Measurements from ENCODE around the gene WNT11.
A peak's percentile ranks its signal among the peaks of the same experiment; 100 is the strongest.

WNT11 gene

DNA sequence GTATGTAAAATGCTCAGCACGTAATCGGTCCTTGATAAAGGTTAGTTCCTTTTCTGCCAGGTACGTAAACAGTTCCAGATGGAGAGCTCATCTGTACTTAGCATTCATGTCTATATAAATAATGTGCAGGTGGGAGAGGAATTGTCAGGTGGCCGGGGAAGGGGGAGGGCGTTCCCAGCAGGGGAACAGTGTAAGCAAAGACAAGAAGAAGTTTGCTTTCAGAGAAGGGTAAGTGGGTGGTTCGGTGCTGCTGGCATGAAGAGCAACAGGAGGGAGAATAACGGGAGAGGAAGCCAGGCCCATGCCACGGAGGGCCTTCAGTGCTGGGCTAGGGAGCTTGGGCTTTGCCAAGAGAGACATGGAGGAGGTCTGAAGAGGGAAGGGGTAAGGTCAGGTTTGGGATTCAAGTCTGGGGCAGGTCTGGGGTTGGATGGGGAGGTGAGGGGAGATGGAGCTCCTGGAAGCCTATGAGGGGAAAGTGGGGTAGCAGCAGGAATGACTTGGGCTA, 11.4 kb upstream of the WNT11 start:
- H3K27ac ChIP-seq (ENCODE audit: low read length): no peak overlapping the region
- H3K36me3 ChIP-seq (ENCODE audit: control insufficient read depth in 2 of 2, insufficient read depth in 2 of 2, low read length in 2 of 2): no peaks in the 10 kb centered on the region
- no peaks in the 10 kb centered on the region for H3K4me1 ChIP-seq (ENCODE audit: control insufficient read depth, insufficient read depth, low read length)
- H3K4me3 ChIP-seq (ENCODE audit: low read length in 2 of 2): no peak overlapping the region
- H3K27me3 ChIP-seq (ENCODE audit: control insufficient read depth in 1 of 2, insufficient read depth in 2 of 2, low read length in 2 of 2): peaks cover 2% of the 10 kb centered on the region in 2 donors
- no peaks in the 10 kb centered on the region for H3K9me3 ChIP-seq (ENCODE audit: control insufficient read depth in 2 of 2, low read length in 2 of 2)
- H3K9ac ChIP-seq (ENCODE audit: low read length in 2 of 2): no peak overlapping the region

- no peaks in the 10 kb centered on the region for H3K4me1 ChIP-seq (ENCODE audit: control insufficient read depth, insufficient read depth, low read length)
- no peak overlapping the region for H3K27ac ChIP-seq (ENCODE audit: low read length)
- no peaks in the 10 kb centered on the region for H3K36me3 ChIP-seq (ENCODE audit: control insufficient read depth in 2 of 2, insufficient read depth in 2 of 2, low read length in 2 of 2)
- no peak overlapping the region for H3K4me3 ChIP-seq (ENCODE audit: low read length in 2 of 2)
- peaks cover 2% of the 10 kb centered on the region in 2 donors for H3K27me3 ChIP-seq (ENCODE audit: control insufficient read depth in 1 of 2, insufficient read depth in 2 of 2, low read length in 2 of 2)
- H3K9ac ChIP-seq (ENCODE audit: low read length in 2 of 2): no peak overlapping the region
- H3K9me3 ChIP-seq (ENCODE audit: control insufficient read depth in 2 of 2, low read length in 2 of 2): no peaks in the 10 kb centered on the region
Measured at GRCh38 chr11:76216536-76217325, 10.4 kb upstream of the WNT11 start.

DNA sequence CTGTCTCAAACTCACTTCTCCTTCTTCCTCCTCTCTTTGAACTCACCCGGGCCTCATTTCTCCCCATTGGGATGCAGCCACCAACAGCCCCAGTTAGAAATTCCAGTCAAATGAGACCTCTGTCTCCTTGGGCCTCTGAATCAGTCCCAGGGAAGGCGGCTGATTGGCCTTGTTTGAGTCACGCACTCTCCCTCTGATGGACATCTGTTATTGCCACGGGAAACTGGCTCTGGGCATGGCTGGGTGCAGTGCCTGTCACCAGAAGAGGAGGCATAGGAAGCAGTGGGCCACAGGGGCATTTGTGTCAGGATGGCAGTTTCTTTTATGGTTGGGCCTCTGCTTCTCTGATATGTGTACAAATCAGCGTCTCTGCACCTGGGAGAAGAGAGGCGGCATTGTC, 9.6 kb upstream of the WNT11 start:
- Histone ChIP-seq H3K27ac (ENCODE audit: low read length) (no peak overlapping the region), H3K4me3 (ENCODE audit: low read length in 2 of 2) (no peak overlapping the region), H3K27me3 (ENCODE audit: control insufficient read depth in 1 of 2, insufficient read depth in 2 of 2, low read length in 2 of 2) (peaks cover 2 to 5% of the 10 kb centered on the region in 2 donors), H3K4me1 (ENCODE audit: control insufficient read depth, insufficient read depth, low read length) (peaks cover 3% of the 10 kb centered on the region), H3K9ac (ENCODE audit: low read length in 2 of 2) (no peak overlapping the region), H3K36me3 (ENCODE audit: control insufficient read depth in 2 of 2, insufficient read depth in 2 of 2, low read length in 2 of 2) (no peaks in the 10 kb centered on the region), H3K9me3 (ENCODE audit: control insufficient read depth in 2 of 2, low read length in 2 of 2) (no peaks in the 10 kb centered on the region)

DNA sequence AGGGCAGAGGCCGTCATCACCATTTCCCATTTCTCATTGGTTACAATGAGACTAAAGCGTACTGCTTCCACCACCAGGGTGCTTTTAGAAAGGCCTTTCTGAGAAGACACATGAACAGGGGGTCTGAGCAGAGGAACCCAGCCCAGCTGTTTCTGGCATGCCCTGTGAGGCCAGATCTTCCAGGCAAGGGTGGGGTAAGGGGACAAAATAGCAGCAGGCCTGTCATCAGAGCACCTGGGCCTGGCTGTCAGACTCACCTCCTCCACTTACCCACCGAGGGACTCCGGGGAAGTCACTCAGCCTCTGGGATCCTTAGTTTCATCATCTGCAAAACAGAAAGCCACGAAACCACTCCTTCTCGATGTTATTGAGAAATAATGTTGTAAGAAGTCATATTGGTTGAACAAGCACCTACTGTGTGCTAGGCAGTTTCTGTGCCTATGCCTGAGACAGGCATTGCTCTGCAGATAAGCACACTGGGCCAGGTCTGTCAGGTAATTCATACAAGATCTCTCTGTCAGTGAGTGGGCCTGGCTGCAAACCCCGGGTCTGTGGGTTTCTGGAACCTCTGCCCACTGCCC, 8.8 kb upstream of the WNT11 start:
- Histone ChIP-seq H3K27me3 (ENCODE audit: control insufficient read depth in 1 of 2, insufficient read depth in 2 of 2, low read length in 2 of 2) (peaks cover 3 to 7% of the 10 kb centered on the region in 2 donors), H3K27ac (ENCODE audit: low read length) (no peak overlapping the region), H3K4me1 (ENCODE audit: control insufficient read depth, insufficient read depth, low read length) (peaks cover 11% of the 10 kb centered on the region), H3K9me3 (ENCODE audit: control insufficient read depth in 2 of 2, low read length in 2 of 2) (no peaks in the 10 kb centered on the region), H3K4me3 (ENCODE audit: low read length in 2 of 2) (no peak overlapping the region), H3K9ac (ENCODE audit: low read length in 2 of 2) (no peak overlapping the region), H3K36me3 (ENCODE audit: control insufficient read depth in 2 of 2, insufficient read depth in 2 of 2, low read length in 2 of 2) (no peaks in the 10 kb centered on the region)

DNA sequence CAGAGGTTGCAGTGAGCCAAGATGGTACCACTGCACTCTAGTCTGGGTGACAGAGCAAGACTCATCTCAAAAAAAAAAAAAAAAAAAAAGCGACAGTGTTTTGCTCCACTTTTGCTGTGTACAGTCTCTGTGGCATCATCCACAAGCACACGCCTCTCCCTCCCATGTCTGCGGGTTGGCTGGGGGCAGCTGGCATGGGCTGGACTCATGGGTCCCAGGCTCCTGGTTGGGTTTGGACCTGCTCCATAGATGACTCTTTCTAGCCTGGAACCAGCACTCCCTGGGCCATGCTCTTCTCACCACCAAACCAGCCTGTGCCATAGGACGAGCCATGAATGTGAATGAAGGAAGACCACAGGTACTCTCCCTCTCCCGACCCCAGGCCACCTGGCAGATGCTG, 7.9 kb upstream of the WNT11 start:
- Histone ChIP-seq H3K27me3 (ENCODE audit: control insufficient read depth in 1 of 2, insufficient read depth in 2 of 2, low read length in 2 of 2) (peaks cover 3 to 9% of the 10 kb centered on the region in 2 donors), H3K4me1 (ENCODE audit: control insufficient read depth, insufficient read depth, low read length) (peaks cover 19% of the 10 kb centered on the region), H3K4me3 (ENCODE audit: low read length in 2 of 2) (no peak overlapping the region), H3K9me3 (ENCODE audit: control insufficient read depth in 2 of 2, low read length in 2 of 2) (no peaks in the 10 kb centered on the region), H3K36me3 (ENCODE audit: control insufficient read depth in 2 of 2, insufficient read depth in 2 of 2, low read length in 2 of 2) (no peaks in the 10 kb centered on the region), H3K9ac (ENCODE audit: low read length in 2 of 2) (no peak overlapping the region), H3K27ac (ENCODE audit: low read length) (no peak overlapping the region)

GRCh38 chr11:76212086-76213035, 6.1 kb upstream of the WNT11 start:
- H3K4me1 ChIP-seq (ENCODE audit: control insufficient read depth, insufficient read depth, low read length): peaks cover 37% of the 10 kb centered on the region
- H3K36me3 ChIP-seq (ENCODE audit: control insufficient read depth in 2 of 2, insufficient read depth in 2 of 2, low read length in 2 of 2): no peaks in the 10 kb centered on the region
- H3K27me3 ChIP-seq (ENCODE audit: control insufficient read depth in 1 of 2, insufficient read depth in 2 of 2, low read length in 2 of 2): peaks cover 10 to 25% of the 10 kb centered on the region in 2 donors
- H3K9me3 ChIP-seq (ENCODE audit: control insufficient read depth in 2 of 2, low read length in 2 of 2): no peaks in the 10 kb centered on the region
- no peak overlapping the region for H3K27ac ChIP-seq (ENCODE audit: low read length)
- H3K9ac ChIP-seq (ENCODE audit: low read length in 2 of 2): no peak overlapping the region
- no peak overlapping the region for H3K4me3 ChIP-seq (ENCODE audit: low read length in 2 of 2)

- Histone ChIP-seq H3K27me3 (ENCODE audit: control insufficient read depth in 1 of 2, insufficient read depth in 2 of 2, low read length in 2 of 2) (peaks cover 10 to 31% of the 10 kb centered on the region in 2 donors), H3K4me1 (ENCODE audit: control insufficient read depth, insufficient read depth, low read length) (peaks cover 48% of the 10 kb centered on the region), H3K36me3 (ENCODE audit: control insufficient read depth in 2 of 2, insufficient read depth in 2 of 2, low read length in 2 of 2) (no peaks in the 10 kb centered on the region), H3K9me3 (ENCODE audit: control insufficient read depth in 2 of 2, low read length in 2 of 2) (no peaks in the 10 kb centered on the region), H3K4me3 (ENCODE audit: low read length in 2 of 2) (peak overlapping the region; percentile 44 to 76), H3K9ac (ENCODE audit: low read length in 2 of 2) (no peak overlapping the region), H3K27ac (ENCODE audit: low read length) (no peak overlapping the region)
Measured at GRCh38 chr11:76210931-76211851, 4.9 kb upstream of the WNT11 start.

DNA sequence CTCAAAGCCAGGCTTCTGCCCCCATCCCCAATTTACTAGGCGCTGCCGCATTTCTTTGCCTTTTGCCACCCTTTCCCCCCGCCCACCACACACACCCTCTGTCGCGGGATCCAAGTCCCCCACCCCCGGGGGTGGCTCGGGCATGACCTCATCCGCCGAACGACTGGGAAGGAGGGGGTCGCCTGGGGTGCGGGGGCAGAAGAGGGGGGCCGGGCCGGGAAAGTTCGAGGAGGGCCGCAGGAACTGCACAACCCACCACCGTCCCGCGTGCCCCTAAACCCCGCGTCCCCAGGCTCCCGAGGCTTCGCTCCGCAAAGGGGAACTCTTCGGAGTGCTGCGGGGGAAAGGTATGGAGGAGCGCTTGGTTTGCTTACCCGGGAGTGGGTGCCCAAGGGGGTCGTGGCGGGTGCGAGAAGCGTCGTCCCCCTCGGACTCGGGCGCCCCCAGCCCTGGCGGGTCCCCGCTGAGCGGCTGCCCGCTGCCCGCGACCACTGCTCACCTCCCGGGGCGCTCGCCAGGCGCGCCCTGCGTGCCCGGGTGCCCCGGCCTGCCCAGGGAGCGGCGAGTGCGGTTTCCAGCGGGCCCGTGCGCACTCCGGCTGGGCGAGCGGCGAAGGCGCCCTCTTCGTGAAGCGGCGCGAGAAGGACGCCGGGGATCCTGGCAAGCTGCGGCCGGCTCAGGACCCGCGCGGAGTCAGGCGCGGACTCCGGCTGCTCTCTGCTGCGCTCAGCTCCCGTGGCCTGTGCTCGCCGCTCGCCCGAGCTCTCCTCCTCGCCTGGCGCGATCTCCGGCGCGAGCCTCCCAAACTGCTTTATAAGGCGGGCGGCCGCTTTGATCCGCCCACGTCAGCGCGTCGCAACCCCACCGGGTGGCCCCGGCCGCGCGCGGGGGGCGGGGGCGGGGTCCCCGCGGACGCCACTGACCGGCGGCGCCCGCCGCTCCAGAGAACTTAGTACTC, 4.0 kb upstream of the WNT11 start:
- H3K4me3 ChIP-seq (ENCODE audit: low read length in 2 of 2): peak overlapping the region; percentile 76 to 79
- peaks cover 18 to 40% of the 10 kb centered on the region in 2 donors for H3K27me3 ChIP-seq (ENCODE audit: control insufficient read depth in 1 of 2, insufficient read depth in 2 of 2, low read length in 2 of 2)
- no peaks in the 10 kb centered on the region for H3K9me3 ChIP-seq (ENCODE audit: control insufficient read depth in 2 of 2, low read length in 2 of 2)
- peaks cover 54% of the 10 kb centered on the region for H3K4me1 ChIP-seq (ENCODE audit: control insufficient read depth, insufficient read depth, low read length)
- no peak overlapping the region for H3K27ac ChIP-seq (ENCODE audit: low read length)
- H3K36me3 ChIP-seq (ENCODE audit: control insufficient read depth in 2 of 2, insufficient read depth in 2 of 2, low read length in 2 of 2): no peaks in the 10 kb centered on the region
- no peak overlapping the region for H3K9ac ChIP-seq (ENCODE audit: low read length in 2 of 2)

DNA sequence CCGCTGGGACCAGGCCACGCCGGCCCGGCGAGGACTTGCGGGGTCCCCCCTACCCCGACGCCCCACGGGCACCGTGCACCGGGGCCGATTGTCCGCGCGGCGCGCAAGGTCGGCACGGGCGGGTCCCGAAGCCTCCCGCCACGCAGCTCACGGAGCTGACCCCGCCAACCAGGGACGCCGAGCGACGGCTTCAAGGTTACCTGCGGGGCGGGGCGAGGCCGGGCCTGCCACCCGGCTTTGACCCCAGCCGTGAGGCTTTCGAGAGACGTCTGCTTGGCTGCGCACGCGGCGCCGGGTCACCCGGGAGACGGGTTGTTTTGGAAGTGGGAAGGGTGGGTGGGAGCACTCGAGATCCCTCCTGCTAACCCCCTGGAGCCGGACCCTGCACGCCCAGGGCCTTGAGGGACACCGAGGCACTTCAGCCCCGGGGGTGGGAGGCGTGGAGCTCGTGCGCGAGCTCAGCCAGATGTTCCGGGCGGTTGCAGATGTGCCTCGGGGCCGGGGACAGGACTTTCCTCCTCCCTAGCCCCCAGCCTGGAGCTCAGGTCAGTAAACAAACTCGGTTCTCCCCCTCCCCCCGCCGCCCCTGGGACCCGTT, 3.2 kb upstream of the WNT11 start:
- Histone ChIP-seq H3K9ac (ENCODE audit: low read length in 2 of 2) (no peak overlapping the region), H3K36me3 (ENCODE audit: control insufficient read depth in 2 of 2, insufficient read depth in 2 of 2, low read length in 2 of 2) (no peaks in the 10 kb centered on the region), H3K4me3 (ENCODE audit: low read length in 2 of 2) (peak overlapping the region; percentile 76 to 79), H3K9me3 (ENCODE audit: control insufficient read depth in 2 of 2, low read length in 2 of 2) (no peaks in the 10 kb centered on the region), H3K27ac (ENCODE audit: low read length) (no peak overlapping the region), H3K4me1 (ENCODE audit: control insufficient read depth, insufficient read depth, low read length) (peaks cover 54% of the 10 kb centered on the region), H3K27me3 (ENCODE audit: control insufficient read depth in 1 of 2, insufficient read depth in 2 of 2, low read length in 2 of 2) (peaks cover 24 to 45% of the 10 kb centered on the region in 2 donors)

All from stomach smooth muscle (tissue), 2 donors.